ENCODE measurements around the gene PAX1.

GRCh38 chr20:21715193-21715881 lies 9.9 kb downstream of the PAX1 start:
- TF ChIP-seq CTCF (IDR thresholded peaks at IDR 0.05) (no peak), KAT7 (CRISPR knock-in tag; IDR thresholded peaks at IDR 0.05; ENCODE audit: borderline replicate concordance) (no peak), ETV6 (CRISPR knock-in tag; IDR thresholded peaks at IDR 0.05) (no peak), IRF2 (CRISPR knock-in tag; IDR thresholded peaks at IDR 0.05; ENCODE audit: borderline replicate concordance, low read depth) (no peak), ATF2 (CRISPR knock-in tag; IDR thresholded peaks at IDR 0.05; ENCODE audit: borderline replicate concordance, low read depth) (no peak), USF2 (CRISPR knock-in tag; IDR thresholded peaks at IDR 0.05) (no peak), FOXP4 (CRISPR knock-in tag; IDR thresholded peaks at IDR 0.05) (no peak)
- TF ChIP-seq, protein P1, sequence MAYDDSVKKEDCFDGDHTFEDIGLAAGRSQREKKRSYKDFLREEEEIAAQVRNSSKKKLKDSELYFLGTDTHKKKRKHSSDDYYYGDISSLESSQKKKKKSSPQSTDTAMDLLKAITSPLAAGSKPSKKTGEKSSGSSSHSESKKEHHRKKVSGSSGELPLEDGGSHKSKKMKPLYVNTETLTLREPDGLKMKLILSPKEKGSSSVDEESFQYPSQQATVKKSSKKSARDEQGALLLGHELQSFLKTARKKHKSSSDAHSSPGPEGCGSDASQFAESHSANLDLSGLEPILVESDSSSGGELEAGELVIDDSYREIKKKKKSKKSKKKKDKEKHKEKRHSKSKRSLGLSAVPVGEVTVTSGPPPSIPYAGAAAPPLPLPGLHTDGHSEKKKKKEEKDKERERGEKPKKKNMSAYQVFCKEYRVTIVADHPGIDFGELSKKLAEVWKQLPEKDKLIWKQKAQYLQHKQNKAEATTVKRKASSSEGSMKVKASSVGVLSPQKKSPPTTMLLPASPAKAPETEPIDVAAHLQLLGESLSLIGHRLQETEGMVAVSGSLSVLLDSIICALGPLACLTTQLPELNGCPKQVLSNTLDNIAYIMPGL (CRISPR knock-in tag; IDR thresholded peaks at IDR 0.05): no peak
- TF ChIP-seq, protein P2, sequence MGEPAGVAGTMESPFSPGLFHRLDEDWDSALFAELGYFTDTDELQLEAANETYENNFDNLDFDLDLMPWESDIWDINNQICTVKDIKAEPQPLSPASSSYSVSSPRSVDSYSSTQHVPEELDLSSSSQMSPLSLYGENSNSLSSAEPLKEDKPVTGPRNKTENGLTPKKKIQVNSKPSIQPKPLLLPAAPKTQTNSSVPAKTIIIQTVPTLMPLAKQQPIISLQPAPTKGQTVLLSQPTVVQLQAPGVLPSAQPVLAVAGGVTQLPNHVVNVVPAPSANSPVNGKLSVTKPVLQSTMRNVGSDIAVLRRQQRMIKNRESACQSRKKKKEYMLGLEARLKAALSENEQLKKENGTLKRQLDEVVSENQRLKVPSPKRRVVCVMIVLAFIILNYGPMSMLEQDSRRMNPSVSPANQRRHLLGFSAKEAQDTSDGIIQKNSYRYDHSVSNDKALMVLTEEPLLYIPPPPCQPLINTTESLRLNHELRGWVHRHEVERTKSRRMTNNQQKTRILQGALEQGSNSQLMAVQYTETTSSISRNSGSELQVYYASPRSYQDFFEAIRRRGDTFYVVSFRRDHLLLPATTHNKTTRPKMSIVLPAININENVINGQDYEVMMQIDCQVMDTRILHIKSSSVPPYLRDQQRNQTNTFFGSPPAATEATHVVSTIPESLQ (CRISPR knock-in tag; IDR thresholded peaks at IDR 0.05): no peak

Data from WTC11 (cell line).